LNCAP (cell line): ENCODE data around the gene C1orf159.

Experiments used
- CTCF ChIP-seq: fragments of 450-650 bp; IDR thresholded peaks from 2 replicates; pipeline ENCODE4 v1.5.1; 2017; ENCODE audit warnings: mild to moderate bottlenecking

The C1orf159 gene

GRCh38 chr1:1082776-1083415, 33.0 kb downstream of the C1orf159 start:
- TF ChIP-seq CTCF = no peak

- no peak for TF ChIP-seq CTCF
These were observed 33.6 kb downstream of the C1orf159 start for GRCh38 chr1:1082239-1082775.

- no peak for TF ChIP-seq CTCF
These were observed 34.3 kb downstream of the C1orf159 start for GRCh38 chr1:1081311-1082238.

- TF ChIP-seq CTCF = no peak
These were observed 35.0 kb downstream of the C1orf159 start for GRCh38 chr1:1080951-1081310.

GRCh38 chr1:1080122-1080757, 35.6 kb downstream of the C1orf159 start:
- no peak for TF ChIP-seq CTCF

- no peak for TF ChIP-seq CTCF
These were observed 36.3 kb downstream of the C1orf159 start for GRCh38 chr1:1079408-1080121.
